Ascending aorta (tissue), 2 donors: ENCODE measurements around the gene DNAJC30. TPM values are rescaled to one million over a fixed set of nuclear protein-coding genes. Genes with fewer than 3 reads are reported as not detected.

ENCODE experiments used
- DNase-seq, 2 donors: peaks; one replicate each; pipeline ENCODE4 v3.0.0-alpha.2; 2019; ENCODE audit warnings: low spot score in 2 of 2
- H3K27ac ChIP-seq, 2 donors: fragments of 200-600 bp; sonication (generic); one replicate each; pipeline ENCODE4 v1.5.1; 2016 to 2017; ENCODE audit warnings: mild to moderate bottlenecking in 1 of 2
- H3K27me3 ChIP-seq: fragments of 200-600 bp; sonication (generic); one replicate; pipeline ENCODE4 v1.5.1; 2017
- H3K36me3 ChIP-seq, 2 donors: fragments of 200-600 bp; sonication (generic); one replicate each; pipeline ENCODE4 v1.5.1; 2016
- H3K4me1 ChIP-seq, 2 donors: fragments of 200-600 bp; sonication (generic); one replicate each; pipeline ENCODE4 v1.5.1; 2016 to 2017; ENCODE audit warnings: mild to moderate bottlenecking in 1 of 2
- H3K4me3 ChIP-seq, 2 donors: fragments of 200-600 bp; sonication (generic); one replicate each; pipeline ENCODE4 v1.5.1; 2016 to 2017; ENCODE audit warnings: mild to moderate bottlenecking in 1 of 2
- H3K9me3 ChIP-seq, 2 donors: fragments of 200-600 bp; sonication (generic); one replicate each; pipeline ENCODE4 v1.5.1; 2016
- CTCF ChIP-seq, 3 experiments: fragments of 200-600 bp in 2 of 3; fragments of 450-650 bp in 1 of 3; sonication (generic) in 2 of 3; IDR thresholded peaks; one replicate each; pipeline ENCODE4 v1.5.1; 2016 to 2019; ENCODE audit warnings: antibody characterized with exemption in 3 of 3, mild to moderate bottlenecking in 1 of 3, moderate library complexity in 1 of 3
- intact Hi-C: fragments of 100-400 bp; cut with DNase I; formaldehyde crosslinking; loops from one replicate; pipeline ENCODE4 v1.15.1; 2023
- total RNA-seq: library from RNA; depleted of rRNA; stranded (reverse); fragments of >200 nt; gene quantifications from one replicate; pipeline ENCODE4 v1.1.0, GENCODE V29; 2016

DNAJC30 gene
- total RNA-seq, 1 donor from 2014 or later: 16.0 TPM

- Histone ChIP-seq H3K4me3 (no peak overlapping the region), H3K9me3 (no peaks in the 10 kb centered on the region)
Observed at GRCh38 chr7:73669858-73670385, 13.3 kb downstream of the DNAJC30 start.

GRCh38 chr7:73669288-73669701 is 14.0 kb downstream of the DNAJC30 start:
- intact Hi-C loops: loop anchor here (2.0 kb wide), 1 partner anchor 52 kb away; no protein-coding TSS in a partner anchor
- Histone ChIP-seq H3K4me3 (peak overlapping the region in 1 of 2 donors; percentile 69), H3K27me3 (no peaks in the 10 kb centered on the region), H3K4me1 (peaks cover 4 to 11% of the 10 kb centered on the region in 2 donors), H3K9me3 (no peaks in the 10 kb centered on the region), H3K27ac (no peak overlapping the region), H3K36me3 (no peaks in the 10 kb centered on the region)
- TF ChIP-seq CTCF (IDR thresholded peaks at IDR 0.05): no peak
- DNase-seq: no peak

More at GRCh38 chr7:73669858-73670385, 13.3 kb downstream of the DNAJC30 start:
- Histone ChIP-seq H3K27me3 (no peaks in the 10 kb centered on the region), H3K36me3 (no peaks in the 10 kb centered on the region), H3K4me1 (peaks cover 4 to 11% of the 10 kb centered on the region in 2 donors), H3K27ac (no peak overlapping the region)
- DNase-seq: no peak
- intact Hi-C loops: loop anchor here (2.0 kb wide), 1 partner anchor 51 kb away; no protein-coding TSS in a partner anchor
- no peak for TF ChIP-seq CTCF (IDR thresholded peaks at IDR 0.05)

GRCh38 chr7:73668886-73669230 is 14.4 kb downstream of the DNAJC30 start:
- Histone ChIP-seq H3K27ac (no peak overlapping the region), H3K4me3 (peak overlapping the region; percentile 69 to 77), H3K27me3 (no peaks in the 10 kb centered on the region), H3K4me1 (peaks cover 4 to 11% of the 10 kb centered on the region in 2 donors), H3K9me3 (no peaks in the 10 kb centered on the region), H3K36me3 (no peaks in the 10 kb centered on the region)
- DNase-seq: no peak
- intact Hi-C loops: loop anchor here (1.0 to 2.0 kb wide), 2 partner anchors 14 to 52 kb away; partner anchors contain the start of genes BUD23 and DNAJC30
- TF ChIP-seq CTCF (IDR thresholded peaks at IDR 0.05): no peak

- Histone ChIP-seq H3K4me3 (peak overlapping the region; percentile 69 to 77), H3K9me3 (peaks cover 0 to under 1% of the 10 kb centered on the region in 2 donors), H3K4me1 (peaks cover 4 to 11% of the 10 kb centered on the region in 2 donors), H3K27me3 (no peaks in the 10 kb centered on the region), H3K27ac (no peak overlapping the region), H3K36me3 (no peaks in the 10 kb centered on the region)
- intact Hi-C loops: loop anchor here (1.0 to 2.0 kb wide), 2 partner anchors 15 to 53 kb away; partner anchors contain the start of genes BUD23 and DNAJC30
- TF ChIP-seq CTCF (IDR thresholded peaks at IDR 0.05): no peak
- no peak for DNase-seq
Observed at GRCh38 chr7:73668103-73668885, 15.0 kb downstream of the DNAJC30 start.

- H3K36me3 ChIP-seq: no peaks in the 10 kb centered on the region
- H3K27ac ChIP-seq: no peak within 1 kb of the TSS
- no peaks in the 10 kb centered on the region for H3K27me3 ChIP-seq
- H3K4me1 ChIP-seq: peaks cover 4 to 11% of the 10 kb centered on the region in 2 donors
- peak within 1 kb of the TSS; percentile 69 to 77 for H3K4me3 ChIP-seq
- TF ChIP-seq CTCF (IDR thresholded peaks at IDR 0.05): peak; percentile 43 to 98 (median 57)
- H3K9me3 ChIP-seq: peaks cover 0 to 5% of the 10 kb centered on the region in 2 donors
- DNase-seq: peak; percentile 42 to 91
- intact Hi-C loops: loop anchor here (1.0 to 2.0 kb wide), 4 partner anchors 16 to 60 kb away; partner anchors contain the start of genes BUD23 and DNAJC30
Observed at GRCh38 chr7:73667344-73668102, 15.7 kb downstream of the DNAJC30 start, which contains the start of gene VPS37D. TSS of gene VPS37D (plus strand) at chr7:73667831. CDS start at chr7:73667959, 128 bp downstream.
